GM12878 (cell line): ENCODE results near the gene PLAC9. TPM values are rescaled to one million over a fixed set of nuclear protein-coding genes. Genes with fewer than 3 reads are reported as not detected.

Experiments used
- ATAC-seq: fragments of 200-7000 bp; cut with Tn5 transposase; 3 replicates; pipeline ENCODE4 v1.9.1; 2020; ENCODE audit warnings: mild to moderate bottlenecking, moderate library complexity
- BruUV-seq: library from RNA; stranded (reverse); fragments of 400-500 nt; replicated peaks from 2 replicates; lab custom pipeline; 2021; lab: Mats Ljungman, UMichigan
- CTCF ChIA-PET: fragments of 300-600 bp; sonication (Branson Sonifier 250); formaldehyde crosslinking; extraction: SDS; loops from one replicate; lab custom pipeline; 2021; ENCODE audit warnings: inconsistent platforms; lab: Yijun Ruan, JAX
- POLR2A ChIA-PET: fragments of 350-600 bp; formaldehyde crosslinking; extraction: SDS; loops from one replicate; lab custom pipeline; 2021; ENCODE audit warnings: inconsistent platforms; lab: Charles Lee
- RAD21 ChIA-PET: fragments of 300-600 bp; sonication (Branson Sonifier 250); formaldehyde crosslinking; loops from one replicate; lab custom pipeline; 2023; ENCODE audit warnings: antibody characterized with exemption; ENCODE audit not compliant: unreplicated experiment; lab: Charles Lee
- SMC1A ChIA-PET: fragments of 300-600 bp; sonication (Branson Sonifier 250); formaldehyde crosslinking; loops from one replicate; lab custom pipeline; 2023; ENCODE audit not compliant: unreplicated experiment, uncharacterized antibody; lab: Charles Lee
- DNase-seq: peaks from one replicate; pipeline ENCODE4 v3.0.0-alpha.2; 2011; ENCODE audit warnings: low read depth, low spot score
- FAIRE-seq: peaks from 3 replicates; lab custom pipeline; 2011; peaks lifted over from hg19 to GRCh38; lab: Jason Lieb, UNC
- H2AFZ ChIP-seq: 2 replicates; pipeline ENCODE4 v1.6.0; 2011; ENCODE audit warnings: low read depth, low read length, control low read depth; ENCODE audit not compliant: control insufficient read depth
- H3K27ac ChIP-seq: 2 replicates; pipeline ENCODE4 v1.5.1; 2011; ENCODE audit warnings: control low read depth; ENCODE audit not compliant: control insufficient read depth, insufficient read depth
- H3K27me3 ChIP-seq, 2 experiments: replicated peaks in 1 of 2; 2 replicates each; pipeline versions ENCODE4 v1.6.0 to v1.6.1; 2011; ENCODE audit warnings: low read length in 1 of 2; ENCODE audit not compliant: control insufficient read depth in 2 of 2, insufficient read depth in 2 of 2
- H3K36me3 ChIP-seq, 2 experiments: 2 replicates each; pipeline ENCODE4 v1.5.1; 2011; ENCODE audit warnings: low read length in 1 of 2; ENCODE audit not compliant: control insufficient read depth in 2 of 2, insufficient read depth in 2 of 2
- H3K4me1 ChIP-seq: 2 replicates; pipeline ENCODE4 v1.6.1; 2011; ENCODE audit warnings: mild to moderate bottlenecking, low read length, moderate library complexity, mixed read lengths; ENCODE audit not compliant: control insufficient read depth, insufficient read depth
- H3K4me2 ChIP-seq: 2 replicates; pipeline ENCODE4 v1.6.0; 2011; ENCODE audit warnings: control low read depth; ENCODE audit not compliant: control insufficient read depth, insufficient read depth
- H3K4me3 ChIP-seq: fragments of 200-600 bp; sonication (generic); 2 replicates; pipeline ENCODE4 v1.5.1; 2016
- H3K79me2 ChIP-seq: 2 replicates; pipeline ENCODE4 v1.6.0; 2011; ENCODE audit warnings: low read length; ENCODE audit not compliant: control insufficient read depth, insufficient read depth
- H3K9ac ChIP-seq: 2 replicates; pipeline ENCODE4 v1.8.0; 2011; ENCODE audit warnings: low read length, control low read depth, mixed read lengths; ENCODE audit not compliant: control insufficient read depth, insufficient read depth
- H3K9me3 ChIP-seq: replicated peaks from 3 replicates; pipeline ENCODE4 v1.5.1; 2011; ENCODE audit warnings: mild to moderate bottlenecking, low read length; ENCODE audit not compliant: control insufficient read depth, insufficient read depth
- H4K20me1 ChIP-seq: 2 replicates; pipeline ENCODE4 v1.6.0; 2011; ENCODE audit not compliant: control insufficient read depth, insufficient read depth
- CEBPZ ChIP-seq: fragments of 150-350 bp; IDR thresholded peaks from 2 replicates; pipeline ENCODE4 v1.6.1; 2016; ENCODE audit warnings: low read depth, low read length
- EED ChIP-seq: sonication (generic); IDR thresholded peaks from 2 replicates; pipeline ENCODE4 v1.6.1; 2016; ENCODE audit warnings: antibody characterized with exemption, low read depth
- ESRRA ChIP-seq: IDR thresholded peaks from 2 replicates; pipeline ENCODE4 v1.6.1; 2012; ENCODE audit warnings: mild to moderate bottlenecking, low read length, improper control_type of control experiment
- GABPA ChIP-seq: IDR thresholded peaks from 2 replicates; pipeline ENCODE4 v1.6.1; 2014; ENCODE audit warnings: antibody characterized with exemption, low read depth, mild to moderate bottlenecking, inconsistent platforms
- MEF2A ChIP-seq: IDR thresholded peaks from 2 replicates; pipeline ENCODE4 v1.6.1; 2011; ENCODE audit warnings: low read depth, mild to moderate bottlenecking, low read length, moderate library complexity; ENCODE audit not compliant: insufficient read depth
- MEF2B ChIP-seq: fragments of 450-650 bp; IDR thresholded peaks from 2 replicates; pipeline ENCODE4 v1.6.1; 2018; ENCODE audit warnings: mild to moderate bottlenecking, moderate library complexity; ENCODE audit not compliant: partially characterized antibody, poor library complexity, severe bottlenecking
- MLLT1 ChIP-seq: fragments of 450-650 bp; IDR thresholded peaks from 2 replicates; pipeline ENCODE4 v1.6.1; 2016; ENCODE audit warnings: mild to moderate bottlenecking
- NFYB ChIP-seq: IDR thresholded peaks from 2 replicates; pipeline ENCODE4 v1.6.1; 2011; ENCODE audit warnings: low read depth, mild to moderate bottlenecking, low read length, improper control_type of control experiment, moderate library complexity; ENCODE audit not compliant: insufficient read depth
- NR2C2 ChIP-seq: IDR thresholded peaks from 2 replicates; pipeline ENCODE4 v1.6.1; 2011; ENCODE audit warnings: borderline replicate concordance, low read depth; ENCODE audit not compliant: control insufficient read depth, insufficient read length
- SMARCA5 ChIP-seq: fragments of 450-650 bp; IDR thresholded peaks from 2 replicates; pipeline ENCODE4 v1.6.1; 2017; ENCODE audit warnings: mild to moderate bottlenecking
- TCF12 ChIP-seq: IDR thresholded peaks from 2 replicates; pipeline ENCODE4 v1.6.1; 2011; ENCODE audit warnings: low read depth, mild to moderate bottlenecking, low read length
- WGBS: methylation state at CpG from one replicate; pipeline ENCODE4 v1.1.6; 2016; ENCODE audit warnings: low lambda C conversion rate; ENCODE audit not compliant: insufficient replicate concordance, insufficient coverage; ENCODE audit errors: missing lambda C conversion rate; 5-methylcytosine and 5-hydroxymethylcytosine counted together
- in situ Hi-C: fragments of 300-500 bp; cut with MboI; formaldehyde crosslinking; loops from 9 replicates; pipeline ENCODE4 v1.14.3; 2018; ENCODE audit warnings: mixed read lengths
- intact Hi-C: fragments of 100-400 bp; cut with micrococcal nuclease; formaldehyde crosslinking; loops from one replicate; pipeline ENCODE4 v1.14.2; 2022; ENCODE audit not compliant: unreplicated experiment
- polyA plus RNA-seq, 11 experiments: library from polyadenylated mRNA; depleted of rRNA in 4 of 11; unstranded in 6 of 11; stranded (reverse) in 5 of 11; fragments of >200 nt; fragmentation: Nextera tagmentation in 4 of 11; fragmentation: Illumina TruSeq in 1 of 11; extraction: Ambion mirVana in 4 of 11; extraction: Trizol in 1 of 11; gene quantifications; 1 replicate in 1 of 11; 2 replicates in 10 of 11; pipeline versions ENCODE4 v1.2.1 to v1.2.3, GENCODE V29; 2011 to 2016; ENCODE audit warnings: inconsistent platforms in 2 of 11, missing spikeins in 2 of 11, low read depth in 1 of 11
- total RNA-seq, 4 experiments: library from RNA; depleted of rRNA in 3 of 4; stranded (reverse); fragments of >200 nt in 3 of 4; fragmentation: Illumina TruSeq in 1 of 4; extraction: Trizol in 1 of 4; gene quantifications; 2 replicates each; pipeline versions ENCODE4 v1.2.1 to v1.2.3, GENCODE V29; 2013 to 2021
- TF ChIP-seq, protein P1 (sequence below): IDR thresholded peaks from 2 replicates; pipeline ENCODE4 v1.6.1; 2011; ENCODE audit warnings: low read depth, low read length, improper control_type of control experiment, borderline replicate concordance
- TF ChIP-seq, protein P2 (sequence below): fragments of 150-350 bp; IDR thresholded peaks from 2 replicates; pipeline ENCODE4 v1.6.1; 2014; ENCODE audit warnings: mild to moderate bottlenecking, low read depth, low read length

PLAC9 gene
- total and polyA plus RNA-seq, 10 of the 15 experiments (the other 5 are each of a cell fraction or from before 2014, with no cell fraction given) = not detected

DNA sequence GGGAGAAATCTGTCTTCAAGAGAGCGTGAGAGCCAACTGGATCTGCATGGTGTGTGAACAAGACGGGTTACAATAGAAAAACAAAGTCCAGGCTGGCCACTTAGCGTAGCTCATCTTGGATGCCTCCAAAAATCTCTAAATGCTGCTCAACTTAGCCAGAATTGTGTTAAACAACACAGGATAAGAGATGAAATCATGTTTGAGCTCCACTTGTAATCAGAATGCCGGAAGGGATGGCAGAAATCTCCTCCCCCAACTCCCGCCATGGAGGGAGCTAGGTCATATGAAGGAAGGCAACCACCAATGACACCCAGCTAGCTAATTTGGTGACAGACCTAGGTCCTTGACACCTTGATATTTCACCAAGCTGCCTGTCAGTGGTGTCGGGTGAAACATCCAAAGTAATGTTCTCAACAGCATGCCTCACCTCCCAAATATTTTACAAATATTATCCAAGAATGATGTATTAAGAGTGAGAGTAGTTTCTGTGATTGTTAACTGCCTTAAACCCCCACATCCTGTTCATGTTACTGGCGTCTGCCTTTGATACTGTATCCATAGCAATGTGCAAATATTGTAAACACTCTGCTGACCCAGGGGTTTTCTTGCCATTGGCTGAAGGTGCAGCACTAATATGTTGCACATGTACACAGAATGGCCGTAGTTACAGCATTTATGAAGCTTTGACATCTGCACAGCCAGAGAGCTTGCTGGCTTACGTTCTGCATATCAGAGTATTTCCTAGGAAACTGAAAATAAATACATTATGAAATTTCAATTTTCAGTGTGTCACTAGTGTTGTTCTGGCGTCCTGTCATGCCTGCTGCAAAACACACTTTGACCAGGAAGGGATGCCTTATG, 28.2 kb upstream of the PLAC9 start:
- 42% methylated on average over 10 of the region's 10 CpGs for WGBS
- no peak overlapping the region for H3K27ac ChIP-seq
- peak; percentile 18 for FAIRE-seq
- peak; percentile 77 for ATAC-seq
- H3K79me2 ChIP-seq = no peaks in the 10 kb centered on the region
- no peaks in the 10 kb centered on the region for H3K4me1 ChIP-seq
- ChIA-PET RAD21 (no interaction called here), SMC1A (no interaction called here), POLR2A (no interaction called here), CTCF (interaction anchor here (1.6 kb wide), 1 partner anchor 14 kb away, joined by 3 read pairs; no protein-coding TSS in a partner anchor)
- H3K36me3 ChIP-seq = no peaks in the 10 kb centered on the region
- no peak overlapping the region for H3K4me3 ChIP-seq
- BruUV-seq = no TSS peak
- no peaks in the 10 kb centered on the region for H3K27me3 ChIP-seq
- in situ Hi-C loops (no loop called here), intact Hi-C loops (no loop called here)
- DNase-seq = no peak
- H4K20me1 ChIP-seq = no peaks in the 10 kb centered on the region
- no peak overlapping the region; the same call in 1 of the 2 replicates for H2AFZ ChIP-seq
- TF ChIP-seq TCF12 (no peak), EED (no peak), NR2C2 (no peak), MEF2A (no peak), MLLT1 (no peak), NFYB (no peak), CEBPZ (no peak), ESRRA (no peak), SMARCA5 (no peak), GABPA (no peak), MEF2B (no peak)
- TF ChIP-seq, protein P1, sequence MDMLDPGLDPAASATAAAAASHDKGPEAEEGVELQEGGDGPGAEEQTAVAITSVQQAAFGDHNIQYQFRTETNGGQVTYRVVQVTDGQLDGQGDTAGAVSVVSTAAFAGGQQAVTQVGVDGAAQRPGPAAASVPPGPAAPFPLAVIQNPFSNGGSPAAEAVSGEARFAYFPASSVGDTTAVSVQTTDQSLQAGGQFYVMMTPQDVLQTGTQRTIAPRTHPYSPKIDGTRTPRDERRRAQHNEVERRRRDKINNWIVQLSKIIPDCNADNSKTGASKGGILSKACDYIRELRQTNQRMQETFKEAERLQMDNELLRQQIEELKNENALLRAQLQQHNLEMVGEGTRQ = no peak
- TF ChIP-seq, protein P2, sequence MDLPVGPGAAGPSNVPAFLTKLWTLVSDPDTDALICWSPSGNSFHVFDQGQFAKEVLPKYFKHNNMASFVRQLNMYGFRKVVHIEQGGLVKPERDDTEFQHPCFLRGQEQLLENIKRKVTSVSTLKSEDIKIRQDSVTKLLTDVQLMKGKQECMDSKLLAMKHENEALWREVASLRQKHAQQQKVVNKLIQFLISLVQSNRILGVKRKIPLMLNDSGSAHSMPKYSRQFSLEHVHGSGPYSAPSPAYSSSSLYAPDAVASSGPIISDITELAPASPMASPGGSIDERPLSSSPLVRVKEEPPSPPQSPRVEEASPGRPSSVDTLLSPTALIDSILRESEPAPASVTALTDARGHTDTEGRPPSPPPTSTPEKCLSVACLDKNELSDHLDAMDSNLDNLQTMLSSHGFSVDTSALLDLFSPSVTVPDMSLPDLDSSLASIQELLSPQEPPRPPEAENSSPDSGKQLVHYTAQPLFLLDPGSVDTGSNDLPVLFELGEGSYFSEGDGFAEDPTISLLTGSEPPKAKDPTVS = no peak
- peaks cover 3% of the 10 kb centered on the region; the same call in 1 of the 3 replicates for H3K9me3 ChIP-seq
- no peak overlapping the region for H3K4me2 ChIP-seq
- no peak overlapping the region for H3K9ac ChIP-seq
